Sigmoid colon (tissue), 4 donors: Measurements from ENCODE around the gene SCUBE1.

Experiments
- EP300 ChIP-seq, 4 donors: sonication (generic); formaldehyde crosslinking; IDR thresholded peaks; one replicate each; pipeline ENCODE4 v1.6.1; 2017; ENCODE audit warnings: antibody characterized with exemption in 4 of 4
- POLR2A ChIP-seq, 2 donors: fragments of 450-650 bp; IDR thresholded peaks; one replicate each; pipeline ENCODE4 v1.6.1; 2016; ENCODE audit warnings: antibody characterized with exemption in 2 of 2, mild to moderate bottlenecking in 2 of 2, moderate library complexity in 2 of 2

GRCh38 chr22:43343670-43344519 is 723 bp upstream of the SCUBE1 start:
- TF ChIP-seq POLR2A (IDR thresholded peaks at IDR 0.05): no peak
- no peak for TF ChIP-seq EP300 (IDR thresholded peaks at IDR 0.05)
